ENCODE data around the gene KNDC1. TPM values are rescaled to one million over a fixed set of nuclear protein-coding genes. Genes with fewer than 3 reads are reported as not detected.

The KNDC1 gene
- total RNA-seq, 1 experiment from 2014 or later: 1.7 TPM

GRCh38 chr10:133163889-133164815 lies 4.1 kb downstream of the KNDC1 start:
- no peaks in the 10 kb centered on the region for H3K4me1 ChIP-seq (replicated peaks; ENCODE audit: insufficient read depth)
- TF ChIP-seq EZH2 (IDR thresholded peaks at IDR 0.05; ENCODE audit: low read depth) (no peak), CTCF (conservative IDR thresholded peaks at IDR 0.05) (no peak)
- intact Hi-C loops (cut with micrococcal nuclease; ENCODE audit: unreplicated experiment): no loop called here
- H2AFZ ChIP-seq: no peak overlapping the region
- no peak overlapping the region for H3K4me3 ChIP-seq
- 0 out of 2 replicates have a peak, but pooled peaks cover under 1% of the 10 kb centered on the region for H3K27me3 ChIP-seq (ENCODE audit: insufficient read depth, low read depth)
- H3K4me2 ChIP-seq: no peak overlapping the region
- BruUV-seq (replicated peaks): no TSS peak
- no peaks in the 10 kb centered on the region for H3F3A ChIP-seq (ENCODE audit: insufficient read depth, low read depth)
- DNase-seq: no peak
- no peaks in the 10 kb centered on the region for H3K36me3 ChIP-seq (ENCODE audit: low read depth)
- no peaks in the 10 kb centered on the region for H3K79me2 ChIP-seq (ENCODE audit: low read depth)
- ChIA-PET POLR2A (ENCODE audit: unreplicated experiment) (no interaction called here), CTCF (no interaction called here)
- no peaks in the 10 kb centered on the region for H4K20me1 ChIP-seq (ENCODE audit: insufficient read depth)
- H3K9me3 ChIP-seq (ENCODE audit: insufficient read depth, low read depth): no peaks in the 10 kb centered on the region
- no peaks in the 10 kb centered on the region for H3K9me2 ChIP-seq (ENCODE audit: insufficient read depth)
- H3K27ac ChIP-seq: no peak overlapping the region

- no peak overlapping the region for H3K4me3 ChIP-seq
- no peaks in the 10 kb centered on the region for H3K4me1 ChIP-seq (replicated peaks; ENCODE audit: insufficient read depth)
- H3K9me3 ChIP-seq (ENCODE audit: insufficient read depth, low read depth): no peaks in the 10 kb centered on the region
- no peak for TF ChIP-seq CTCF (conservative IDR thresholded peaks at IDR 0.05)
- no peak for TF ChIP-seq EZH2 (IDR thresholded peaks at IDR 0.05; ENCODE audit: low read depth)
- H3K36me3 ChIP-seq (ENCODE audit: low read depth): no peaks in the 10 kb centered on the region
- intact Hi-C loops (cut with micrococcal nuclease; ENCODE audit: unreplicated experiment): no loop called here
- peaks cover 7% of the 10 kb centered on the region; the same call in 1 of the 2 replicates for H3K27me3 ChIP-seq (ENCODE audit: insufficient read depth, low read depth)
- BruUV-seq (replicated peaks): no TSS peak
- no peak overlapping the region for H3K27ac ChIP-seq
- no peak overlapping the region for H3K4me2 ChIP-seq
- no peaks in the 10 kb centered on the region for H3K79me2 ChIP-seq (ENCODE audit: low read depth)
- H2AFZ ChIP-seq: no peak overlapping the region
- POLR2A ChIA-PET (ENCODE audit: unreplicated experiment): no interaction called here
- DNase-seq: no peak
- H4K20me1 ChIP-seq (ENCODE audit: insufficient read depth): no peaks in the 10 kb centered on the region
- CTCF ChIA-PET: no interaction called here
- no peaks in the 10 kb centered on the region for H3K9me2 ChIP-seq (ENCODE audit: insufficient read depth)
- no peaks in the 10 kb centered on the region for H3F3A ChIP-seq (ENCODE audit: insufficient read depth, low read depth)
Measured at GRCh38 chr10:133164816-133165555, 5.0 kb downstream of the KNDC1 start.

- H3K79me2 ChIP-seq (ENCODE audit: low read depth): no peaks in the 10 kb centered on the region
- POLR2A ChIA-PET (ENCODE audit: unreplicated experiment): no interaction called here
- no peak for DNase-seq
- no peak overlapping the region for H3K4me3 ChIP-seq
- no peaks in the 10 kb centered on the region for H3K9me3 ChIP-seq (ENCODE audit: insufficient read depth, low read depth)
- peaks cover 16% of the 10 kb centered on the region for H3K27me3 ChIP-seq (ENCODE audit: insufficient read depth, low read depth)
- H3K4me2 ChIP-seq: no peak overlapping the region
- BruUV-seq (replicated peaks): no TSS peak
- TF ChIP-seq EZH2 (IDR thresholded peaks at IDR 0.05; ENCODE audit: low read depth): no peak
- TF ChIP-seq CTCF (conservative IDR thresholded peaks at IDR 0.05): no peak
- H4K20me1 ChIP-seq (ENCODE audit: insufficient read depth): no peaks in the 10 kb centered on the region
- no peaks in the 10 kb centered on the region for H3K4me1 ChIP-seq (replicated peaks; ENCODE audit: insufficient read depth)
- CTCF ChIA-PET: no interaction called here
- no peaks in the 10 kb centered on the region for H3F3A ChIP-seq (ENCODE audit: insufficient read depth, low read depth)
- no peaks in the 10 kb centered on the region for H3K36me3 ChIP-seq (ENCODE audit: low read depth)
- intact Hi-C loops (cut with micrococcal nuclease; ENCODE audit: unreplicated experiment): no loop called here
- no peak overlapping the region for H3K27ac ChIP-seq
- H3K9me2 ChIP-seq (ENCODE audit: insufficient read depth): no peaks in the 10 kb centered on the region
- H2AFZ ChIP-seq: no peak overlapping the region
Measured at GRCh38 chr10:133165556-133166503, 5.8 kb downstream of the KNDC1 start.
